GM11168 (cell line): ENCODE data around the gene COPS9.

ENCODE experiments used
- in situ Hi-C: fragments of 300-500 bp; cut with MboI; formaldehyde crosslinking; loops from one replicate; pipeline ENCODE4 v1.12.0; 2022; ENCODE audit warnings: low sequenced_read_pairs; ENCODE audit not compliant: unreplicated experiment

Gene COPS9

GRCh38 chr2:240136013-240136670, at the start of gene COPS9:
Gene COPS9, minus strand, starts transcription at chr2:240136305. Its CDS starts 21 bp downstream, at chr2:240136284.
- in situ Hi-C loops: no loop called here

- in situ Hi-C loops: no loop called here
These were observed 48.6 kb upstream of the COPS9 start for GRCh38 chr2:240184656-240185055.

GRCh38 chr2:240183875-240184590, 47.9 kb upstream of the COPS9 start:
- in situ Hi-C loops: no loop called here

- in situ Hi-C loops: no loop called here
These were observed 47.1 kb upstream of the COPS9 start for GRCh38 chr2:240183006-240183874.

GRCh38 chr2:240182476-240182875, 46.4 kb upstream of the COPS9 start:
- in situ Hi-C loops: no loop called here

- in situ Hi-C loops: no loop called here
These were observed 45.9 kb upstream of the COPS9 start for GRCh38 chr2:240182001-240182400.

GRCh38 chr2:240179941-240180666, 44.0 kb upstream of the COPS9 start:
- in situ Hi-C loops: no loop called here

GRCh38 chr2:240179186-240179815, 43.2 kb upstream of the COPS9 start:
- in situ Hi-C loops: no loop called here

- in situ Hi-C loops: no loop called here
These were observed 42.5 kb upstream of the COPS9 start for GRCh38 chr2:240178564-240178963.

- in situ Hi-C loops: no loop called here
These were observed 38.4 kb upstream of the COPS9 start for GRCh38 chr2:240174496-240174895.

- in situ Hi-C loops: no loop called here
These were observed 36.2 kb upstream of the COPS9 start for GRCh38 chr2:240172071-240172895.

GRCh38 chr2:240170883-240171282, 34.8 kb upstream of the COPS9 start:
- in situ Hi-C loops: no loop called here

GRCh38 chr2:240170354-240170735, 34.2 kb upstream of the COPS9 start:
- in situ Hi-C loops: no loop called here

- in situ Hi-C loops: no loop called here
These were observed 33.6 kb upstream of the COPS9 start for GRCh38 chr2:240169486-240170353.

- in situ Hi-C loops: no loop called here
These were observed 32.6 kb upstream of the COPS9 start for GRCh38 chr2:240168546-240169361.

- in situ Hi-C loops: no loop called here
These were observed 31.9 kb upstream of the COPS9 start for GRCh38 chr2:240168041-240168440.

- in situ Hi-C loops: no loop called here
These were observed 31.4 kb upstream of the COPS9 start for GRCh38 chr2:240167588-240167880.
